Measurements from ENCODE around the gene DCP1A.

GRCh38 chr3:53254509-53255422 lies 92.6 kb downstream of the DCP1A start:
- TF ChIP-seq CTCF (IDR thresholded peaks at IDR 0.05; ENCODE audit: extremely low read depth in 1 of 2, insufficient read depth in 1 of 2, low read depth in 1 of 2, low read length in 2 of 2) (no peak), FOS (IDR thresholded peaks at IDR 0.05; ENCODE audit: borderline replicate concordance, insufficient read depth, low read length) (no peak), EZH2 (IDR thresholded peaks at IDR 0.05; ENCODE audit: borderline replicate concordance, low read depth, low read length, severe bottlenecking) (no peak), MAX (IDR thresholded peaks at IDR 0.05; ENCODE audit: insufficient read depth, insufficient read length) (no peak), POLR2A (IDR thresholded peaks at IDR 0.05; ENCODE audit: low read depth, low read length) (peak; percentile 21)

All from endothelial cell of umbilical vein (primary cell).